Sigmoid colon (tissue), 7 donors: ENCODE measurements around the gene LMOD1. TPM values are rescaled to one million over a fixed set of nuclear protein-coding genes. Genes with fewer than 3 reads are reported as not detected.

Experiments
- DNase-seq: peaks from one replicate; pipeline ENCODE4 v3.0.0-alpha.2; 2019
- H3K27ac ChIP-seq, 4 donors: fragments of 200-600 bp; sonication (generic); one replicate each; pipeline ENCODE4 v1.5.1; 2016 to 2019; ENCODE audit warnings: mild to moderate bottlenecking in 1 of 4
- H3K27me3 ChIP-seq, 3 donors: fragments of 200-600 bp; sonication (generic); one replicate each; pipeline ENCODE4 v1.5.1; 2019; ENCODE audit warnings: mild to moderate bottlenecking in 1 of 3
- H3K36me3 ChIP-seq, 4 donors: fragments of 200-600 bp; sonication (generic); one replicate each; pipeline ENCODE4 v1.5.1; 2016 to 2019
- H3K4me1 ChIP-seq, 4 donors: fragments of 200-600 bp; sonication (generic); one replicate each; pipeline ENCODE4 v1.5.1; 2017 to 2019
- H3K4me3 ChIP-seq, 4 donors: fragments of 200-600 bp; sonication (generic); one replicate each; pipeline ENCODE4 v1.5.1; 2017 to 2019; ENCODE audit warnings: mild to moderate bottlenecking in 2 of 4, moderate library complexity in 1 of 4
- H3K9me3 ChIP-seq, 4 donors: fragments of 200-600 bp in 3 of 4; sonication (generic) in 3 of 4; one replicate each; pipeline versions ENCODE4 v1.5.1 to v1.6.1; 2013 to 2019
- CTCF ChIP-seq, 4 experiments: fragments of 450-650 bp in 3 of 4; fragments of 200-600 bp in 1 of 4; IDR thresholded peaks; one replicate each; pipeline ENCODE4 v1.5.1; 2016 to 2019; ENCODE audit warnings: antibody characterized with exemption in 4 of 4, mild to moderate bottlenecking in 3 of 4, moderate library complexity in 2 of 4
- EP300 ChIP-seq, 4 donors: sonication (generic); formaldehyde crosslinking; IDR thresholded peaks; one replicate each; pipeline ENCODE4 v1.6.1; 2017; ENCODE audit warnings: antibody characterized with exemption in 4 of 4
- POLR2A ChIP-seq, 2 donors: fragments of 450-650 bp; IDR thresholded peaks; one replicate each; pipeline ENCODE4 v1.6.1; 2016; ENCODE audit warnings: antibody characterized with exemption in 2 of 2, mild to moderate bottlenecking in 2 of 2, moderate library complexity in 2 of 2
- POLR2AphosphoS5 ChIP-seq, 4 donors: sonication (generic); formaldehyde crosslinking; IDR thresholded peaks; one replicate each; pipeline ENCODE4 v1.6.1; 2017; ENCODE audit warnings: antibody characterized with exemption in 4 of 4
- WGBS, 2 donors: extraction: QIAGEN DNeasy Blood & Tissue Kit; methylation state at CpG; one replicate each; pipeline ENCODE4 v1.1.7; 2013; 5-methylcytosine and 5-hydroxymethylcytosine counted together
- intact Hi-C: fragments of 100-400 bp; cut with DNase I; formaldehyde crosslinking; loops from one replicate; pipeline ENCODE4 v1.15.1; 2023
- polyA plus RNA-seq, 3 donors: library from polyadenylated mRNA; stranded (reverse); fragments of 200-250 nt; gene quantifications; one replicate each; pipeline ENCODE4 v1.2.3, GENCODE V29; 2013
- total RNA-seq, 4 donors: library from RNA; depleted of rRNA; stranded (reverse); fragments of >200 nt; gene quantifications; one replicate each; pipeline ENCODE4 v1.1.0, GENCODE V29; 2016
- donor health status: healthy with polysubstance abuse.
- donor health status: Bipolar disorder and iron deficiency.
- donor health status: healthy.

Gene LMOD1
- total and polyA plus RNA-seq, 7 donors: 4.9 to 1,011 (median 633) TPM

GRCh38 chr1:201985355-201985754 lies 39.0 kb upstream of the LMOD1 start:
- Histone ChIP-seq H3K9me3 (no peaks in the 10 kb centered on the region), H3K27me3 (no peaks in the 10 kb centered on the region), H3K4me3 (no peak overlapping the region), H3K4me1 (peaks cover 0 to 18% (median 15%) of the 10 kb centered on the region in 4 donors), H3K36me3 (peaks cover 11 to 20% (median 16%) of the 10 kb centered on the region in 4 donors), H3K27ac (no peak overlapping the region)
- TF ChIP-seq EP300 (IDR thresholded peaks at IDR 0.05) (no peak), POLR2A (IDR thresholded peaks at IDR 0.05) (no peak), POLR2AphosphoS5 (IDR thresholded peaks at IDR 0.05) (no peak), CTCF (IDR thresholded peaks at IDR 0.05) (no peak)
- DNase-seq: no peak
- WGBS, 2 donors: 74 to 97% methylated on average over 2 of the region's 2 CpGs
- intact Hi-C loops: loop anchor here (10.0 kb wide), 1 partner anchor 281 kb away; no protein-coding TSS in a partner anchor

GRCh38 chr1:201984446-201984845 lies 38.1 kb upstream of the LMOD1 start:
- Histone ChIP-seq H3K9me3 (no peaks in the 10 kb centered on the region), H3K4me1 (peaks cover 0 to 18% (median 15%) of the 10 kb centered on the region in 4 donors), H3K36me3 (peaks cover 5 to 11% (median 8%) of the 10 kb centered on the region in 4 donors), H3K27me3 (no peaks in the 10 kb centered on the region), H3K27ac (no peak overlapping the region), H3K4me3 (no peak overlapping the region)
- intact Hi-C loops: loop anchor here (5.0 to 10.0 kb wide), 2 partner anchors 157 to 280 kb away; partner anchors contain the start of gene IPO9
- 97 to 99% methylated on average over 3 of the region's 3 CpGs for WGBS, 2 donors
- DNase-seq: no peak
- no peak for TF ChIP-seq CTCF (IDR thresholded peaks at IDR 0.05)
- TF ChIP-seq POLR2A (IDR thresholded peaks at IDR 0.05): no peak
- TF ChIP-seq EP300 (IDR thresholded peaks at IDR 0.05): no peak
- no peak for TF ChIP-seq POLR2AphosphoS5 (IDR thresholded peaks at IDR 0.05)

- peak overlapping the region; percentile 70 to 100 (median 96) for H3K4me3 ChIP-seq
- WGBS, 2 donors: 4 to 13% methylated on average over 11 of the region's 11 CpGs
- peak overlapping the region; percentile 92 to 96 (median 94) for H3K27ac ChIP-seq
- intact Hi-C loops: loop anchor here (5.0 to 10.0 kb wide), 2 partner anchors 156 to 279 kb away; partner anchors contain the start of gene IPO9
- TF ChIP-seq CTCF (IDR thresholded peaks at IDR 0.05) (peak in 1 of 4 experiments; percentile 4), POLR2AphosphoS5 (IDR thresholded peaks at IDR 0.05) (no peak), POLR2A (IDR thresholded peaks at IDR 0.05) (no peak)
- no peaks in the 10 kb centered on the region for H3K9me3 ChIP-seq
- H3K4me1 ChIP-seq: peaks cover 0 to 18% (median 15%) of the 10 kb centered on the region in 4 donors
- H3K27me3 ChIP-seq: no peaks in the 10 kb centered on the region
- peaks cover 0 to under 1% (median 0%) of the 10 kb centered on the region in 4 donors for H3K36me3 ChIP-seq
- no peak for DNase-seq
Measured at GRCh38 chr1:201983380-201983805, 37.0 kb upstream of the LMOD1 start.

- H3K4me1 ChIP-seq: peaks cover 0 to 18% (median 15%) of the 10 kb centered on the region in 4 donors
- H3K36me3 ChIP-seq: no peaks in the 10 kb centered on the region
- H3K9me3 ChIP-seq: no peaks in the 10 kb centered on the region
- peak; percentile 21 to 66 (median 60) for TF ChIP-seq POLR2AphosphoS5 (IDR thresholded peaks at IDR 0.05)
- no peak for TF ChIP-seq POLR2A (IDR thresholded peaks at IDR 0.05)
- TF ChIP-seq CTCF (IDR thresholded peaks at IDR 0.05): peak in 2 of 4 experiments; percentile 15 to 18
- TF ChIP-seq EP300 (IDR thresholded peaks at IDR 0.05): no peak
- peak within 1 kb of the TSS; percentile 70 to 100 (median 96) for H3K4me3 ChIP-seq
- 0% methylated on average over 80 of the region's 80 CpGs for WGBS, 2 donors
- H3K27me3 ChIP-seq: no peaks in the 10 kb centered on the region
- DNase-seq: peak; percentile 90
- H3K27ac ChIP-seq: peak within 1 kb of the TSS; percentile 92 to 96 (median 94)
- intact Hi-C loops: loop anchor here (5.0 to 10.0 kb wide), 2 partner anchors 156 to 278 kb away; partner anchors contain the start of gene IPO9
Measured at GRCh38 chr1:201982623-201983379, 36.5 kb upstream of the LMOD1 start, which contains the start of gene RNPEP. Gene RNPEP, plus strand, starts transcription at chr1:201982648. Its CDS starts 19 bp downstream, at chr1:201982667.
